ENCODE measurements around the gene ARHGEF18.

DNA sequence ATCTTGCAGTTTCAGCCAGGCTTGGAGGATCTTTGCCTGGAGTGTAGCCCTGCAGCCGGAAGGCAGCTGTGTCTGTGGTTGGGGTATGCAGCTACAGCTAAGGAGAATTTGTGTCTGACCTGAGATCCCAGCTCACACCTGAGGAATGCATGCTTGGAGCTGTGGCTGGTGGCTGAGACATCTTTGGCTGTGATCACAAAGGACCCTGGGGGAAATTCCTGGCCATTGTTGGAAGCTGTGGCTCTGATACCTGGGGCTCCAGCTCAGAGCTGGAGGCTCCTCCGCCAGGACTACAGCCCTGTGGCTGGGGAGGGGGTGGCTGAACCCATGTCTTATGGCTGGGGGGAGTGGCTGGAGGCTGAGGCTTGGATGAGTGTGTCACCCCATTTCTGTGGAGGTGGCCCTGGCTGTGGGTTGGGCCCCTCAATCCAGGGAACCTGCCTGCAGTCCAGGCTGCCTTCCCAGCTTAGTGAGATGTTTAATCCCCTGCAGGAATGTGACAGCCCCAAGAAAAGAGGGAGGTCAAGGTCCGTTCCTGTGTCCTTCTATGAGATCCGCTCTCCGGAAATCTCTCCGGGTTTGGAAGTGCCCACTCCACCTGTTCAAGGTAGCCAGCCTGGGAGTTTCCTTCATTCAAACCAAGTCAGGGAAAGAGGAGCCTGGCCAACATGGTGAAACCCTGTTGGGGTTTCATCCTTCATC, 27.6 kb downstream of the ARHGEF18 start:
- TF ChIP-seq, protein P1, sequence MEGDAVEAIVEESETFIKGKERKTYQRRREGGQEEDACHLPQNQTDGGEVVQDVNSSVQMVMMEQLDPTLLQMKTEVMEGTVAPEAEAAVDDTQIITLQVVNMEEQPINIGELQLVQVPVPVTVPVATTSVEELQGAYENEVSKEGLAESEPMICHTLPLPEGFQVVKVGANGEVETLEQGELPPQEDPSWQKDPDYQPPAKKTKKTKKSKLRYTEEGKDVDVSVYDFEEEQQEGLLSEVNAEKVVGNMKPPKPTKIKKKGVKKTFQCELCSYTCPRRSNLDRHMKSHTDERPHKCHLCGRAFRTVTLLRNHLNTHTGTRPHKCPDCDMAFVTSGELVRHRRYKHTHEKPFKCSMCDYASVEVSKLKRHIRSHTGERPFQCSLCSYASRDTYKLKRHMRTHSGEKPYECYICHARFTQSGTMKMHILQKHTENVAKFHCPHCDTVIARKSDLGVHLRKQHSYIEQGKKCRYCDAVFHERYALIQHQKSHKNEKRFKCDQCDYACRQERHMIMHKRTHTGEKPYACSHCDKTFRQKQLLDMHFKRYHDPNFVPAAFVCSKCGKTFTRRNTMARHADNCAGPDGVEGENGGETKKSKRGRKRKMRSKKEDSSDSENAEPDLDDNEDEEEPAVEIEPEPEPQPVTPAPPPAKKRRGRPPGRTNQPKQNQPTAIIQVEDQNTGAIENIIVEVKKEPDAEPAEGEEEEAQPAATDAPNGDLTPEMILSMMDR (IDR thresholded peaks at IDR 0.05), result no peak
- no peak for TF ChIP-seq EZH2 (IDR thresholded peaks at IDR 0.05; ENCODE audit: borderline replicate concordance, insufficient read depth, low read depth, low read length, poor library complexity, severe bottlenecking)

Data from B cell (primary cell).